HepG2 (cell line): ENCODE results near the gene NTM.

Experiments
- AGO2 ChIP-seq: fragments of 200-400 bp; formaldehyde crosslinking; optimal IDR thresholded peaks from 2 replicates; pipeline ENCODE3; 2017; ENCODE audit warnings: mild to moderate bottlenecking, low read depth, low read length, moderate library complexity
- CEBPB ChIP-seq: IDR thresholded peaks from 2 replicates; pipeline ENCODE4 v1.6.1; 2011; ENCODE audit warnings: low read depth, low read length, improper control_type of control experiment, borderline replicate concordance
- CTCF ChIP-seq: sonication (generic); formaldehyde crosslinking; IDR thresholded peaks from 2 replicates; pipeline ENCODE4 v1.5.0; 2020; ENCODE audit warnings: mild to moderate bottlenecking, missing genetic modification reagents, moderate library complexity
- IRF1 ChIP-seq: sonication (generic); formaldehyde crosslinking; IDR thresholded peaks from 2 replicates; pipeline ENCODE4 v1.4.0; 2020; ENCODE audit warnings: low read depth, mild to moderate bottlenecking, missing genetic modification reagents
- MZF1 ChIP-seq: sonication (generic); formaldehyde crosslinking; IDR thresholded peaks from 2 replicates; pipeline ENCODE4 v1.8.1; 2023; ENCODE audit warnings: mild to moderate bottlenecking, missing genetic modification reagents, borderline replicate concordance
- RNF2 ChIP-seq: fragments of 450-650 bp; conservative IDR thresholded peaks from 2 replicates; pipeline ENCODE4 v1.6.1; 2016; ENCODE audit warnings: low read depth
- SMAD1 ChIP-seq: sonication (generic); formaldehyde crosslinking; IDR thresholded peaks from 2 replicates; pipeline ENCODE4 v1.4.0; 2020; ENCODE audit warnings: missing genetic modification reagents, low read depth, mild to moderate bottlenecking, borderline replicate concordance
- SSRP1 ChIP-seq: IDR thresholded peaks from 2 replicates; pipeline ENCODE4 v1.6.1; 2016; ENCODE audit warnings: control low read depth
- ZBTB21 ChIP-seq: sonication (generic); formaldehyde crosslinking; IDR thresholded peaks from 2 replicates; pipeline ENCODE4 v1.4.0; 2020; ENCODE audit warnings: missing genetic modification reagents
- ZBTB33 ChIP-seq: sonication (generic); formaldehyde crosslinking; IDR thresholded peaks from 2 replicates; pipeline ENCODE4 v1.4.0; 2020; ENCODE audit warnings: missing genetic modification reagents
- ZIK1 ChIP-seq: sonication (generic); formaldehyde crosslinking; IDR thresholded peaks from 2 replicates; pipeline ENCODE4 v1.5.0; 2020; ENCODE audit warnings: mild to moderate bottlenecking, low read depth, missing genetic modification reagents, borderline replicate concordance
- ZNF639 ChIP-seq: conservative IDR thresholded peaks from 2 replicates; pipeline ENCODE4 v1.6.1; 2018; ENCODE audit warnings: missing genetic modification reagents

- no peak for TF ChIP-seq CEBPB
- no peak for TF ChIP-seq ZBTB21 (CRISPR knock-in tag)
- no peak for TF ChIP-seq ZNF639
- no peak for TF ChIP-seq CTCF (CRISPR knock-in tag)
- TF ChIP-seq SSRP1 = no peak
- TF ChIP-seq ZBTB33 (CRISPR knock-in tag) = no peak
- TF ChIP-seq AGO2 = no peak
- TF ChIP-seq SMAD1 (CRISPR knock-in tag) = no peak
- TF ChIP-seq ZIK1 (CRISPR knock-in tag) = no peak
- TF ChIP-seq RNF2 = no peak
- no peak for TF ChIP-seq MZF1
- TF ChIP-seq IRF1 (CRISPR knock-in tag) = no peak
Measured at GRCh38 chr11:132084433-132084832, 714.0 kb downstream of the NTM start.
